Measurements from ENCODE around the gene SAXO2. TPM values are rescaled to one million over a fixed set of nuclear protein-coding genes. Genes with fewer than 3 reads are reported as not detected.
"Not testable (repeated sequence)": the region's sequence is repeated elsewhere in the genome, so short reads cannot be mapped to it uniquely, and the experiment has no call there.

The SAXO2 gene
- total RNA-seq, 2 experiments from 2014 or later = 13.9 to 14.3 TPM

GRCh38 chr15:82261566-82262421 lies 824 bp upstream of the SAXO2 start:
- Mint-ChIP-seq H3K4me3 (peak overlapping the region; percentile 96), H3K4me1 (peaks cover 44% of the 10 kb centered on the region), H3K27ac (peak overlapping the region; percentile 86), H3K36me3 (ENCODE audit: low read depth) (peaks cover 29% of the 10 kb centered on the region)
- CTCF ChIA-PET = interaction anchor here (0.9 to 1.4 kb wide), 3 partner anchors 8 to 19 kb away, joined by 3 read pairs; no protein-coding TSS in a partner anchor
- POLR2A ChIA-PET, H3K9me3 Mint-ChIP-seq, H3K27me3 Mint-ChIP-seq: not testable (repeated sequence)
- DNase-seq = peak; percentile 30

- DNase-seq = no peak
- Mint-ChIP-seq H3K4me3 (peak overlapping the region; percentile 96), H3K9me3 (no peaks in the 10 kb centered on the region), H3K27me3 (no peaks in the 10 kb centered on the region), H3K36me3 (ENCODE audit: low read depth) (peaks cover 17% of the 10 kb centered on the region), H3K4me1 (peaks cover 44% of the 10 kb centered on the region), H3K27ac (peak overlapping the region; percentile 86)
- ChIA-PET POLR2A (no interaction called here), CTCF (no interaction called here)
Observed at GRCh38 chr15:82263350-82263749, 732 bp downstream of the SAXO2 start.

GRCh38 chr15:82267137-82267536 lies 4.5 kb downstream of the SAXO2 start:
- H3K9me3 Mint-ChIP-seq; H3K27me3 Mint-ChIP-seq; H3K36me3 Mint-ChIP-seq (ENCODE audit: low read depth); H3K27ac Mint-ChIP-seq; DNase-seq; H3K4me3 Mint-ChIP-seq; CTCF ChIA-PET; POLR2A ChIA-PET: not testable (repeated sequence)
- peaks cover 22% of the 10 kb centered on the region for H3K4me1 Mint-ChIP-seq

GRCh38 chr15:82268454-82268853 lies 5.8 kb downstream of the SAXO2 start:
- H3K27me3 Mint-ChIP-seq; H3K36me3 Mint-ChIP-seq (ENCODE audit: low read depth); H3K27ac Mint-ChIP-seq; DNase-seq; H3K9me3 Mint-ChIP-seq; POLR2A ChIA-PET; CTCF ChIA-PET; H3K4me3 Mint-ChIP-seq: not testable (repeated sequence)
- peaks cover 14% of the 10 kb centered on the region for H3K4me1 Mint-ChIP-seq

GRCh38 chr15:82272154-82272553 lies 9.5 kb downstream of the SAXO2 start:
- H3K27me3 Mint-ChIP-seq = peaks cover 5% of the 10 kb centered on the region
- H3K4me3 Mint-ChIP-seq = no peak overlapping the region
- no peak for DNase-seq
- peaks cover 7% of the 10 kb centered on the region for H3K9me3 Mint-ChIP-seq
- POLR2A ChIA-PET = no interaction called here
- H3K27ac Mint-ChIP-seq = no peak overlapping the region
- CTCF ChIA-PET = no interaction called here
- peaks cover 17% of the 10 kb centered on the region for H3K36me3 Mint-ChIP-seq (ENCODE audit: low read depth)
- no peaks in the 10 kb centered on the region for H3K4me1 Mint-ChIP-seq

- Mint-ChIP-seq H3K9me3 (peaks cover 7% of the 10 kb centered on the region), H3K4me1 (no peaks in the 10 kb centered on the region), H3K36me3 (ENCODE audit: low read depth) (peaks cover 17% of the 10 kb centered on the region), H3K4me3 (no peak overlapping the region), H3K27me3 (peaks cover 13% of the 10 kb centered on the region), H3K27ac (no peak overlapping the region)
- CTCF ChIA-PET = no interaction called here
- no peak for DNase-seq
- POLR2A ChIA-PET = no interaction called here
Observed at GRCh38 chr15:82275410-82275809, 12.8 kb downstream of the SAXO2 start.

- peaks cover 16% of the 10 kb centered on the region for H3K4me1 Mint-ChIP-seq
- H3K4me3 Mint-ChIP-seq; H3K27ac Mint-ChIP-seq; DNase-seq; H3K27me3 Mint-ChIP-seq; H3K36me3 Mint-ChIP-seq (ENCODE audit: low read depth); POLR2A ChIA-PET; H3K9me3 Mint-ChIP-seq: not testable (repeated sequence)
- CTCF ChIA-PET = interaction anchor here (1.3 kb wide), 1 partner anchor 19 kb away, joined by 3 read pairs; the partner anchor contains the start of genes EFL1 and SAXO2
Observed at GRCh38 chr15:82281276-82281675, 18.7 kb downstream of the SAXO2 start.

GRCh38 chr15:82282386-82282785 lies 19.8 kb downstream of the SAXO2 start:
- H3K27me3 Mint-ChIP-seq; H3K9me3 Mint-ChIP-seq; H3K4me3 Mint-ChIP-seq; DNase-seq; POLR2A ChIA-PET; H3K27ac Mint-ChIP-seq; CTCF ChIA-PET; H3K36me3 Mint-ChIP-seq (ENCODE audit: low read depth): not testable (repeated sequence)
- peaks cover 27% of the 10 kb centered on the region for H3K4me1 Mint-ChIP-seq

GRCh38 chr15:82284381-82284780 lies 21.8 kb downstream of the SAXO2 start:
- peaks cover 11% of the 10 kb centered on the region for H3K27me3 Mint-ChIP-seq
- H3K4me1 Mint-ChIP-seq = peaks cover 43% of the 10 kb centered on the region
- H3K27ac Mint-ChIP-seq; DNase-seq; H3K36me3 Mint-ChIP-seq (ENCODE audit: low read depth); POLR2A ChIA-PET; H3K4me3 Mint-ChIP-seq; H3K9me3 Mint-ChIP-seq; CTCF ChIA-PET: not testable (repeated sequence)

- POLR2A ChIA-PET; H3K36me3 Mint-ChIP-seq (ENCODE audit: low read depth); H3K9me3 Mint-ChIP-seq: not testable (repeated sequence)
- peak overlapping the region; percentile 88 for H3K27ac Mint-ChIP-seq
- peaks cover 52% of the 10 kb centered on the region for H3K4me1 Mint-ChIP-seq
- peaks cover 22% of the 10 kb centered on the region for H3K27me3 Mint-ChIP-seq
- peak overlapping the region; percentile 60 for H3K4me3 Mint-ChIP-seq
- CTCF ChIA-PET = interaction anchor here (0.7 kb wide), 1 partner anchor 609 kb away, joined by 3 read pairs; no protein-coding TSS in a partner anchor
- DNase-seq = peak; percentile 37
Observed at GRCh38 chr15:82286475-82286874, 23.9 kb downstream of the SAXO2 start.

- peaks cover 25% of the 10 kb centered on the region for H3K27me3 Mint-ChIP-seq
- H3K27ac Mint-ChIP-seq; DNase-seq; CTCF ChIA-PET; H3K36me3 Mint-ChIP-seq (ENCODE audit: low read depth); POLR2A ChIA-PET; H3K4me3 Mint-ChIP-seq: not testable (repeated sequence)
- peaks cover 10% of the 10 kb centered on the region for H3K9me3 Mint-ChIP-seq
- peaks cover 55% of the 10 kb centered on the region for H3K4me1 Mint-ChIP-seq
Observed at GRCh38 chr15:82288202-82288601, 25.6 kb downstream of the SAXO2 start.

GRCh38 chr15:82292271-82292670 lies 29.7 kb downstream of the SAXO2 start:
- DNase-seq = no peak
- no peak overlapping the region for H3K27ac Mint-ChIP-seq
- H3K4me1 Mint-ChIP-seq = peaks cover 34% of the 10 kb centered on the region
- peaks cover 8% of the 10 kb centered on the region for H3K36me3 Mint-ChIP-seq (ENCODE audit: low read depth)
- ChIA-PET POLR2A (no interaction called here), CTCF (no interaction called here)
- peaks cover 25% of the 10 kb centered on the region for H3K27me3 Mint-ChIP-seq
- no peak overlapping the region for H3K4me3 Mint-ChIP-seq
- peaks cover 10% of the 10 kb centered on the region for H3K9me3 Mint-ChIP-seq

GRCh38 chr15:82294061-82294690 lies 31.6 kb downstream of the SAXO2 start:
- Mint-ChIP-seq H3K4me1 (peaks cover 36% of the 10 kb centered on the region), H3K9me3 (peaks cover 4% of the 10 kb centered on the region), H3K4me3 (no peak overlapping the region), H3K27ac (no peak overlapping the region), H3K27me3 (peaks cover 16% of the 10 kb centered on the region), H3K36me3 (ENCODE audit: low read depth) (peaks cover 3% of the 10 kb centered on the region)
- DNase-seq = no peak
- CTCF ChIA-PET = interaction anchor here (0.9 kb wide), 1 partner anchor 12 kb away, joined by 3 read pairs; no protein-coding TSS in a partner anchor
- POLR2A ChIA-PET = no interaction called here
